ENCODE measurements around the gene ADAMTS9.

- TF ChIP-seq, protein P1, sequence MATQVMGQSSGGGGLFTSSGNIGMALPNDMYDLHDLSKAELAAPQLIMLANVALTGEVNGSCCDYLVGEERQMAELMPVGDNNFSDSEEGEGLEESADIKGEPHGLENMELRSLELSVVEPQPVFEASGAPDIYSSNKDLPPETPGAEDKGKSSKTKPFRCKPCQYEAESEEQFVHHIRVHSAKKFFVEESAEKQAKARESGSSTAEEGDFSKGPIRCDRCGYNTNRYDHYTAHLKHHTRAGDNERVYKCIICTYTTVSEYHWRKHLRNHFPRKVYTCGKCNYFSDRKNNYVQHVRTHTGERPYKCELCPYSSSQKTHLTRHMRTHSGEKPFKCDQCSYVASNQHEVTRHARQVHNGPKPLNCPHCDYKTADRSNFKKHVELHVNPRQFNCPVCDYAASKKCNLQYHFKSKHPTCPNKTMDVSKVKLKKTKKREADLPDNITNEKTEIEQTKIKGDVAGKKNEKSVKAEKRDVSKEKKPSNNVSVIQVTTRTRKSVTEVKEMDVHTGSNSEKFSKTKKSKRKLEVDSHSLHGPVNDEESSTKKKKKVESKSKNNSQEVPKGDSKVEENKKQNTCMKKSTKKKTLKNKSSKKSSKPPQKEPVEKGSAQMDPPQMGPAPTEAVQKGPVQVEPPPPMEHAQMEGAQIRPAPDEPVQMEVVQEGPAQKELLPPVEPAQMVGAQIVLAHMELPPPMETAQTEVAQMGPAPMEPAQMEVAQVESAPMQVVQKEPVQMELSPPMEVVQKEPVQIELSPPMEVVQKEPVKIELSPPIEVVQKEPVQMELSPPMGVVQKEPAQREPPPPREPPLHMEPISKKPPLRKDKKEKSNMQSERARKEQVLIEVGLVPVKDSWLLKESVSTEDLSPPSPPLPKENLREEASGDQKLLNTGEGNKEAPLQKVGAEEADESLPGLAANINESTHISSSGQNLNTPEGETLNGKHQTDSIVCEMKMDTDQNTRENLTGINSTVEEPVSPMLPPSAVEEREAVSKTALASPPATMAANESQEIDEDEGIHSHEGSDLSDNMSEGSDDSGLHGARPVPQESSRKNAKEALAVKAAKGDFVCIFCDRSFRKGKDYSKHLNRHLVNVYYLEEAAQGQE (IDR thresholded peaks at IDR 0.05; ENCODE audit: unreplicated experiment): no peak
- no peak for TF ChIP-seq POLR2AphosphoS5 (IDR thresholded peaks at IDR 0.05; ENCODE audit: low read depth)
- TF ChIP-seq, protein P2, sequence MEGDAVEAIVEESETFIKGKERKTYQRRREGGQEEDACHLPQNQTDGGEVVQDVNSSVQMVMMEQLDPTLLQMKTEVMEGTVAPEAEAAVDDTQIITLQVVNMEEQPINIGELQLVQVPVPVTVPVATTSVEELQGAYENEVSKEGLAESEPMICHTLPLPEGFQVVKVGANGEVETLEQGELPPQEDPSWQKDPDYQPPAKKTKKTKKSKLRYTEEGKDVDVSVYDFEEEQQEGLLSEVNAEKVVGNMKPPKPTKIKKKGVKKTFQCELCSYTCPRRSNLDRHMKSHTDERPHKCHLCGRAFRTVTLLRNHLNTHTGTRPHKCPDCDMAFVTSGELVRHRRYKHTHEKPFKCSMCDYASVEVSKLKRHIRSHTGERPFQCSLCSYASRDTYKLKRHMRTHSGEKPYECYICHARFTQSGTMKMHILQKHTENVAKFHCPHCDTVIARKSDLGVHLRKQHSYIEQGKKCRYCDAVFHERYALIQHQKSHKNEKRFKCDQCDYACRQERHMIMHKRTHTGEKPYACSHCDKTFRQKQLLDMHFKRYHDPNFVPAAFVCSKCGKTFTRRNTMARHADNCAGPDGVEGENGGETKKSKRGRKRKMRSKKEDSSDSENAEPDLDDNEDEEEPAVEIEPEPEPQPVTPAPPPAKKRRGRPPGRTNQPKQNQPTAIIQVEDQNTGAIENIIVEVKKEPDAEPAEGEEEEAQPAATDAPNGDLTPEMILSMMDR (conservative IDR thresholded peaks at IDR 0.05; ENCODE audit: low read depth in 2 of 2): no peak
- TF ChIP-seq EZH2 (IDR thresholded peaks at IDR 0.05; ENCODE audit: low read depth, unreplicated experiment): no peak
- TF ChIP-seq EZH2phosphoT487 (IDR thresholded peaks at IDR 0.05; ENCODE audit: unreplicated experiment): no peak
- TF ChIP-seq JUNB (IDR thresholded peaks at IDR 0.05; ENCODE audit: unreplicated experiment): no peak
- TF ChIP-seq CREB1 (CRISPR knock-in tag; IDR thresholded peaks at IDR 0.05; ENCODE audit: low read depth): no peak
- no peak for TF ChIP-seq NANOG (IDR thresholded peaks at IDR 0.05; ENCODE audit: borderline replicate concordance)
- no peak for TF ChIP-seq ETS1 (IDR thresholded peaks at IDR 0.05)
Observed at GRCh38 chr3:64494526-64494925, 193.3 kb downstream of the ADAMTS9 start.
